H1 (cell line): ENCODE data around the gene PTRH1. TPM values are rescaled to one million over a fixed set of nuclear protein-coding genes. Genes with fewer than 3 reads are reported as not detected.

Experiments
- CTCF ChIA-PET: fragments of 300-600 bp; sonication (Branson Sonifier 250); formaldehyde crosslinking; loops from one replicate; lab custom pipeline; 2021; ENCODE audit not compliant: partially characterized antibody; lab: Charles Lee
- POLR2A ChIA-PET: fragments of 300-600 bp; sonication (Branson Sonifier 250); formaldehyde crosslinking; loops from one replicate; lab custom pipeline; 2021; ENCODE audit warnings: inconsistent platforms; ENCODE audit not compliant: partially characterized antibody; lab: Charles Lee
- DNase-seq, 2 experiments: peaks; one replicate each; pipeline versions ENCODE4 v3.0.0 to v3.0.0-alpha.2; 2010 to 2022; ENCODE audit warnings: low spot score in 2 of 2, low read depth in 1 of 2, mixed read lengths in 1 of 2
- FAIRE-seq: peaks from 2 replicates; lab custom pipeline; 2011; peaks lifted over from hg19 to GRCh38; lab: Jason Lieb, UNC
- H2AFZ ChIP-seq: 2 replicates; pipeline ENCODE4 v1.8.1; 2012; ENCODE audit warnings: low read length, inconsistent platforms
- H2AK5ac ChIP-seq: 2 replicates; pipeline ENCODE4 v1.6.1; 2013; ENCODE audit warnings: low read depth, low read length
- H2BK120ac ChIP-seq: replicated peaks from 2 replicates; pipeline ENCODE3; 2013; ENCODE audit warnings: low read depth, low read length, inconsistent platforms
- H2BK12ac ChIP-seq: 2 replicates; pipeline ENCODE4 v1.6.1; 2013; ENCODE audit warnings: low read depth, low read length
- H2BK15ac ChIP-seq: 2 replicates; pipeline ENCODE4 v1.6.1; 2013; ENCODE audit warnings: low read length
- H2BK20ac ChIP-seq: 2 replicates; pipeline ENCODE4 v1.6.1; 2013; ENCODE audit warnings: low read length
- H2BK5ac ChIP-seq: 2 replicates; pipeline ENCODE4 v1.6.1; 2013; ENCODE audit warnings: low read depth, low read length
- H3K14ac ChIP-seq: 2 replicates; pipeline ENCODE4 v1.6.1; 2013; ENCODE audit warnings: inconsistent platforms; ENCODE audit not compliant: insufficient read length
- H3K18ac ChIP-seq: 2 replicates; pipeline ENCODE4 v1.6.1; 2013; ENCODE audit warnings: low read length; ENCODE audit errors: extremely low read depth
- H3K23ac ChIP-seq: 2 replicates; pipeline ENCODE4 v1.6.1; 2013; ENCODE audit warnings: inconsistent platforms; ENCODE audit not compliant: insufficient read length
- H3K23me2 ChIP-seq: 2 replicates; pipeline ENCODE4 v1.6.1; 2013; ENCODE audit warnings: low read depth, low read length
- H3K27ac ChIP-seq: 2 replicates; pipeline ENCODE4 v1.6.1; 2011; ENCODE audit warnings: low read depth, low read length, inconsistent platforms
- H3K27me3 ChIP-seq, 4 experiments: replicated peaks in 1 of 4; 1 replicate in 1 of 4; 2 replicates in 3 of 4; pipeline versions ENCODE4 v1.6.1 to v1.8.1; 2011 to 2013; ENCODE audit warnings: low read length in 3 of 4, mild to moderate bottlenecking in 3 of 4, inconsistent platforms in 2 of 4, mixed read lengths in 2 of 4, moderate library complexity in 1 of 4; ENCODE audit not compliant: control insufficient read depth in 3 of 4, insufficient read depth in 3 of 4; ENCODE audit errors: extremely low read depth in 1 of 4
- H3K36me3 ChIP-seq, 4 experiments: 2 replicates each; pipeline versions ENCODE4 v1.6.1 to v1.8.1; 2011 to 2013; ENCODE audit warnings: mild to moderate bottlenecking in 4 of 4, low read length in 3 of 4, moderate library complexity in 2 of 4, control low read depth in 1 of 4, inconsistent platforms in 1 of 4; ENCODE audit not compliant: insufficient read depth in 4 of 4, control insufficient read depth in 2 of 4
- H3K4ac ChIP-seq: replicated peaks from 2 replicates; pipeline ENCODE3; 2013; ENCODE audit warnings: low read length, low read depth, mixed read lengths, inconsistent platforms; ENCODE audit not compliant: insufficient read length
- H3K4me1 ChIP-seq, 4 experiments: replicated peaks in 1 of 4; 1 replicate in 1 of 4; 2 replicates in 3 of 4; pipeline versions ENCODE4 v1.6.1 to v1.8.1; 2011 to 2013; ENCODE audit warnings: low read length in 3 of 4, inconsistent platforms in 2 of 4, mixed read lengths in 1 of 4; ENCODE audit not compliant: insufficient read depth in 4 of 4, control insufficient read depth in 3 of 4
- H3K4me2 ChIP-seq, 2 experiments: 2 replicates each; pipeline versions ENCODE4 v1.6.1 to v1.8.1; 2011 to 2013; ENCODE audit warnings: low read depth in 2 of 2, low read length in 2 of 2, control low read depth in 1 of 2, inconsistent platforms in 1 of 2, mild to moderate bottlenecking in 1 of 2; ENCODE audit not compliant: insufficient read depth in 1 of 2
- H3K4me3 ChIP-seq, 4 experiments: fragments of 200-600, 300-600 bp in 1 of 4; sonication (generic), shearing (Covaris generic), sonication (Bioruptor Twin) in 1 of 4; 2 replicates each; pipeline versions ENCODE4 v1.5.1 to v1.8.1; 2011 to 2016; ENCODE audit warnings: low read length in 4 of 4, low read depth in 3 of 4, control low read depth in 2 of 4, inconsistent platforms in 2 of 4, mild to moderate bottlenecking in 2 of 4, mixed read lengths in 1 of 4, moderate library complexity in 1 of 4; ENCODE audit not compliant: insufficient read depth in 2 of 4; ENCODE audit errors: extremely low read depth in 1 of 4
- H3K56ac ChIP-seq: replicated peaks from 2 replicates; pipeline ENCODE3; 2013; ENCODE audit warnings: low read depth, mild to moderate bottlenecking, mixed read lengths, low read length, inconsistent platforms; ENCODE audit not compliant: insufficient read length
- H3K79me1 ChIP-seq: 2 replicates; pipeline ENCODE4 v1.6.1; 2013; ENCODE audit warnings: low read depth, low read length, control low read depth
- H3K79me2 ChIP-seq, 2 experiments: 2 replicates each; pipeline versions ENCODE4 v1.6.1 to v1.8.1; 2012 to 2013; ENCODE audit warnings: low read length in 2 of 2, mild to moderate bottlenecking in 2 of 2, inconsistent platforms in 1 of 2; ENCODE audit not compliant: insufficient read depth in 2 of 2, control insufficient read depth in 1 of 2
- H3K9ac ChIP-seq, 4 experiments: replicated peaks in 1 of 4; 1 replicate in 1 of 4; 2 replicates in 3 of 4; pipeline versions ENCODE4 v1.6.1 to v1.8.1; 2011 to 2013; ENCODE audit warnings: low read depth in 3 of 4, low read length in 3 of 4, control low read depth in 2 of 4, mild to moderate bottlenecking in 2 of 4, moderate library complexity in 2 of 4, inconsistent platforms in 1 of 4; ENCODE audit errors: extremely low read depth in 1 of 4
- H3K9me3 ChIP-seq, 2 experiments: 2 replicates each; pipeline versions ENCODE4 v1.6.1 to v1.8.1; 2012 to 2013; ENCODE audit warnings: mild to moderate bottlenecking in 2 of 2, moderate library complexity in 2 of 2, control low read depth in 1 of 2, inconsistent platforms in 1 of 2, low read depth in 1 of 2, low read length in 1 of 2, mixed read lengths in 1 of 2; ENCODE audit not compliant: insufficient read depth in 2 of 2
- H4K20me1 ChIP-seq, 2 experiments: replicated peaks in 1 of 2; 2 replicates each; pipeline versions ENCODE3 to v1.8.1; 2011 to 2013; ENCODE audit warnings: inconsistent platforms in 2 of 2, low read length in 2 of 2, mild to moderate bottlenecking in 1 of 2; ENCODE audit not compliant: insufficient read depth in 2 of 2, control insufficient read depth in 1 of 2
- H4K5ac ChIP-seq: 2 replicates; pipeline ENCODE4 v1.6.1; 2013; ENCODE audit warnings: low read length, low read depth, mixed read lengths, inconsistent platforms; ENCODE audit not compliant: insufficient read length
- H4K8ac ChIP-seq: 2 replicates; pipeline ENCODE4 v1.8.0; 2013; ENCODE audit warnings: mild to moderate bottlenecking, moderate library complexity, low read length, inconsistent platforms; ENCODE audit not compliant: insufficient read depth; ENCODE audit errors: extremely low read depth
- H4K91ac ChIP-seq: replicated peaks from 2 replicates; pipeline ENCODE3; 2013; ENCODE audit warnings: low read length, mixed read lengths, inconsistent platforms; ENCODE audit not compliant: insufficient read length
- BACH1 ChIP-seq: IDR thresholded peaks from 2 replicates; pipeline ENCODE4 v1.6.1; 2012; ENCODE audit warnings: low read length, improper control_type of control experiment
- BCL11A ChIP-seq, 2 experiments: IDR thresholded peaks; one replicate each; pipeline ENCODE4 v1.6.1; 2011; ENCODE audit warnings: low read depth in 2 of 2, low read length in 2 of 2, mild to moderate bottlenecking in 2 of 2
- BRCA1 ChIP-seq: IDR thresholded peaks from 2 replicates; pipeline ENCODE4 v1.6.1; 2012; ENCODE audit warnings: low read depth, low read length, improper control_type of control experiment
- CEBPB ChIP-seq: IDR thresholded peaks from 2 replicates; pipeline ENCODE4 v1.6.1; 2012; ENCODE audit warnings: low read depth, low read length
- CREB1 ChIP-seq: IDR thresholded peaks from 2 replicates; pipeline ENCODE4 v1.6.1; 2012; ENCODE audit warnings: inconsistent platforms
- EP300 ChIP-seq, 2 experiments: IDR thresholded peaks; 1 replicate in 1 of 2; 2 replicates in 1 of 2; pipeline ENCODE4 v1.6.1; 2011 to 2012; ENCODE audit warnings: low read depth in 2 of 2, low read length in 2 of 2, mild to moderate bottlenecking in 2 of 2, borderline replicate concordance in 1 of 2, inconsistent platforms in 1 of 2, moderate library complexity in 1 of 2
- GABPA ChIP-seq: IDR thresholded peaks from 2 replicates; pipeline ENCODE4 v1.6.1; 2011; ENCODE audit warnings: mild to moderate bottlenecking, low read length, moderate library complexity, borderline replicate concordance; ENCODE audit not compliant: insufficient read depth
- GTF2F1 ChIP-seq: IDR thresholded peaks from 2 replicates; pipeline ENCODE4 v1.6.1; 2012; ENCODE audit warnings: low read depth, low read length, improper control_type of control experiment, borderline replicate concordance
- KDM1A ChIP-seq: fragments of 200-600, 300-600 bp; sonication (generic); IDR thresholded peaks from 2 replicates; pipeline ENCODE4 v1.7.1; 2016; ENCODE audit warnings: mild to moderate bottlenecking, low read length, borderline replicate concordance
- MAX ChIP-seq: IDR thresholded peaks from 2 replicates; pipeline ENCODE4 v1.6.1; 2012; ENCODE audit warnings: inconsistent platforms
- PHF8 ChIP-seq: fragments of 200-600 bp; sonication (generic); conservative IDR thresholded peaks from 2 replicates; pipeline ENCODE4 v1.7.1; 2012; ENCODE audit warnings: low read depth, mild to moderate bottlenecking, inconsistent platforms, low read length, moderate library complexity
- POU5F1 ChIP-seq: IDR thresholded peaks from 2 replicates; pipeline ENCODE4 v1.6.1; 2011; ENCODE audit warnings: low read depth, mild to moderate bottlenecking, low read length, moderate library complexity
- SIRT6 ChIP-seq: IDR thresholded peaks from one replicate; pipeline ENCODE4 v1.7.1; 2012; ENCODE audit warnings: low read length, inconsistent platforms
- SIX5 ChIP-seq: IDR thresholded peaks from 2 replicates; pipeline ENCODE4 v1.6.1; 2011; ENCODE audit warnings: mild to moderate bottlenecking, low read depth, low read length
- YY1 ChIP-seq: IDR thresholded peaks from 2 replicates; pipeline ENCODE4 v1.6.1; 2011; ENCODE audit warnings: low read depth, mild to moderate bottlenecking, low read length
- WGBS, 2 experiments: shearing (Covaris generic) in 1 of 2; methylation state at CpG; one replicate each; pipeline versions ENCODE4 v1.1.6 to v1.1.7; 2013 to 2015; ENCODE audit warnings: low lambda C conversion rate in 2 of 2, mixed read lengths in 2 of 2, inconsistent platforms in 1 of 2, low coverage in 1 of 2, missing lambda C conversion rate in 1 of 2; ENCODE audit not compliant: insufficient replicate concordance in 2 of 2, insufficient coverage in 1 of 2, insufficient read length in 1 of 2; ENCODE audit errors: extremely low coverage in 1 of 2, missing lambda C conversion rate in 1 of 2; 5-methylcytosine and 5-hydroxymethylcytosine counted together
- polyA plus RNA-seq, 7 experiments: library from polyadenylated mRNA; depleted of rRNA in 3 of 7; stranded (reverse) in 5 of 7; unstranded in 2 of 7; fragments of >200 nt in 5 of 7; fragments of 200-250 nt in 2 of 7; gene quantifications; 1 replicate in 5 of 7; 2 replicates in 1 of 7; 4 replicates in 1 of 7; pipeline versions ENCODE4 v1.2.1 to v1.2.3, GENCODE V29; 2011 to 2013; ENCODE audit warnings: missing spikeins in 2 of 7, mixed read lengths in 2 of 7
- total RNA-seq: library from RNA; stranded (reverse); fragmentation: NEBNext Ultra II Directional; extraction: Animal tissue kit (Norgen Biotek cat#: 25700); gene quantifications from 2 replicates; pipeline ENCODE4 v1.2.1, GENCODE V29; 2021

PTRH1 gene
- total and polyA plus RNA-seq, 2 of the 8 experiments (the other 6 are each of a cell fraction or from before 2014, with no cell fraction given), result 11.1 to 19.8 TPM

DNA sequence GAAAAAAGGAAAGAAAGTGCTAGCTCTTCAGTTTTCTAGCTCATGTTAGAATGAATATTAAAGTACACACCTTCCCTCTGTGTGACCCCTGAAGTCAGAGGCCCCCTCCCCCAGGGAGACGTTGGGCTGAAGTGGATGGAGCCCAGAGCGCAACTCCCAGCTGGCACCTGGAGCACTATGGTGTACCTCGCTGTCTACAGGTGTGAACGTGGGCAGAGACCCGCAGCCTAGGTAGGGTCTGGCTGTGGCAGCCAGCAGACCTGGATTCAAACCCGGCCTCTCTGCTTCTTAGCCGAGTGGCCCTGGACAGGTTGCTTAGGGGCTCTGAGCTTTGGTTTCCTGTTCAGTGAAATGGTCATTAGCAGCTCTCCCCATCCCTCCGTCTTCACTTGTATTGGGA is 13.3 kb upstream of the PTRH1 start:
- Histone ChIP-seq H4K5ac (no peak overlapping the region), H3K4me2 (no peak overlapping the region), H3K4ac (no peak overlapping the region), H3K27ac (no peak overlapping the region), H4K20me1 (no peaks in the 10 kb centered on the region), H3K23ac (no peak overlapping the region), H3K9me3 (no peaks in the 10 kb centered on the region), H4K8ac (no peak overlapping the region), H2BK5ac (no peak overlapping the region), H3K56ac (no peak overlapping the region), H3K4me1 (peaks cover 0 to 9% (median 7%) of the 10 kb centered on the region in 4 experiments; a peak in 5 of 7 replicates), H3K4me3 (no peak overlapping the region), H2BK120ac (no peak overlapping the region), H3K14ac (no peak overlapping the region), H2BK20ac (no peak overlapping the region), H3K79me2 (no peaks in the 10 kb centered on the region), H2AK5ac (no peak overlapping the region), H3K23me2 (no peaks in the 10 kb centered on the region), H2BK12ac (no peak overlapping the region), H2BK15ac (no peak overlapping the region), H3K79me1 (no peaks in the 10 kb centered on the region), H2AFZ (no peak overlapping the region), H3K18ac (no peak overlapping the region), H3K27me3 (no peaks in the 10 kb centered on the region), H4K91ac (no peak overlapping the region), H3K36me3 (no peaks in the 10 kb centered on the region), H3K9ac (no peak overlapping the region)
- POLR2A ChIA-PET, result interaction anchor here (1.0 to 1.6 kb wide), 3 partner anchors 13 to 170 kb away, joined by 3 to 4 read pairs (median 3); partner anchors contain the start of genes PTRH1 and TTC16
- CTCF ChIA-PET, result interaction anchor here (0.6 to 5.0 kb wide), 14 partner anchors 9 to 238 kb away, joined by 3 to 18 read pairs (median 4); no protein-coding TSS in a partner anchor
- FAIRE-seq (no peak), DNase-seq (no peak)
- 87% methylated on average over 8 of the region's 8 CpGs; no CpG with 5 or more reads in 1 of the 2 experiments for WGBS, 2 experiments
- TF ChIP-seq BCL11A (IDR thresholded peaks at IDR 0.05; ENCODE audit: low read depth in 2 of 2, low read length in 2 of 2) (no peak), GABPA (no peak), CEBPB (no peak), PHF8 (no peak), EP300 (IDR thresholded peaks at IDR 0.05; ENCODE audit: borderline replicate concordance in 1 of 2, low read depth in 2 of 2, low read length in 2 of 2) (no peak), MAX (no peak), BRCA1 (no peak), YY1 (no peak), SIX5 (no peak), POU5F1 (no peak), CREB1 (no peak), BACH1 (no peak), SIRT6 (no peak), GTF2F1 (no peak), KDM1A (no peak)
